Neural progenitor cell (in vitro differentiated cells): ENCODE measurements around the gene SAMD1. TPM values are rescaled to one million over a fixed set of nuclear protein-coding genes. Genes with fewer than 3 reads are reported as not detected.

ENCODE experiments used
- DNase-seq: peaks from one replicate; pipeline ENCODE4 v3.0.0-alpha.2; 2016; ENCODE audit warnings: low spot score
- H2AFZ ChIP-seq: fragments of 200-600 bp; sonication (generic); replicated peaks from 2 replicates; pipeline ENCODE4 v1.6.1; 2016; ENCODE audit warnings: antibody characterized with exemption
- H3F3A ChIP-seq: fragments of 200-600 bp; sonication (generic); 2 replicates; pipeline ENCODE4 v1.6.1; 2016; ENCODE audit warnings: antibody characterized with exemption, low read depth
- H3K27ac ChIP-seq: fragments of 200-600 bp; sonication (generic); 2 replicates; pipeline ENCODE4 v1.5.1; 2016; ENCODE audit warnings: mild to moderate bottlenecking
- H3K27me3 ChIP-seq: fragments of 200-600 bp; sonication (generic); 2 replicates; pipeline ENCODE4 v1.6.1; 2016; ENCODE audit warnings: mild to moderate bottlenecking, moderate library complexity
- H3K36me3 ChIP-seq: fragments of 200-600 bp; sonication (generic); 2 replicates; pipeline ENCODE4 v1.5.1; 2016
- H3K4me1 ChIP-seq: fragments of 200-600 bp; sonication (generic); 2 replicates; pipeline ENCODE4 v1.6.1; 2016; ENCODE audit warnings: mixed run types
- H3K4me2 ChIP-seq: fragments of 200-600 bp; sonication (generic); 2 replicates; pipeline ENCODE4 v1.6.1; 2016
- H3K4me3 ChIP-seq: fragments of 200-600 bp; sonication (generic); 2 replicates; pipeline ENCODE4 v1.5.1; 2016
- H3K79me2 ChIP-seq: fragments of 200-600 bp; sonication (generic); 2 replicates; pipeline ENCODE4 v1.6.1; 2016; ENCODE audit warnings: low read depth
- H3K9ac ChIP-seq: fragments of 200-600 bp; sonication (generic); 2 replicates; pipeline ENCODE4 v1.6.1; 2016
- H3K9me3 ChIP-seq: fragments of 200-600 bp; sonication (generic); 2 replicates; pipeline ENCODE4 v1.5.1; 2016; ENCODE audit warnings: low read depth
- H4K20me1 ChIP-seq: fragments of 200-600 bp; sonication (generic); 2 replicates; pipeline ENCODE4 v1.6.1; 2016; ENCODE audit warnings: low read depth
- H3K27ac Mint-ChIP-seq: 3 replicates; pipeline ENCODE4 v1.8.0; 2021; ENCODE audit warnings: mixed read lengths
- H3K27me3 Mint-ChIP-seq: 2 replicates; pipeline ENCODE4 v1.8.0; 2022; ENCODE audit warnings: low read depth, mild to moderate bottlenecking, inconsistent platforms, moderate library complexity, mixed read lengths; ENCODE audit not compliant: insufficient read depth
- H3K36me3 Mint-ChIP-seq: 3 replicates; pipeline ENCODE4 v1.8.0; 2021; ENCODE audit warnings: mixed read lengths
- H3K4me1 Mint-ChIP-seq: 3 replicates; pipeline ENCODE4 v1.8.0; 2021; ENCODE audit warnings: mixed read lengths
- H3K4me3 Mint-ChIP-seq: 3 replicates; pipeline ENCODE4 v1.8.0; 2021; ENCODE audit warnings: mild to moderate bottlenecking, moderate library complexity, mixed read lengths
- H3K9me3 Mint-ChIP-seq: 3 replicates; pipeline ENCODE4 v1.8.0; 2020; ENCODE audit warnings: mixed read lengths
- CTCF ChIP-seq: fragments of 200-600 bp; sonication (generic); IDR thresholded peaks from 2 replicates; pipeline ENCODE4 v1.5.1; 2017; ENCODE audit warnings: antibody characterized with exemption, mild to moderate bottlenecking
- EZH2 ChIP-seq: fragments of 200-600 bp; sonication (generic); IDR thresholded peaks from 2 replicates; pipeline ENCODE4 v1.6.1; 2017; ENCODE audit warnings: antibody characterized with exemption, mild to moderate bottlenecking, moderate library complexity
- EZH2phosphoT487 ChIP-seq: fragments of 200-600 bp; sonication (generic); IDR thresholded peaks from 2 replicates; pipeline ENCODE4 v1.6.1; 2017; ENCODE audit warnings: antibody characterized with exemption
- total RNA-seq: library from RNA; depleted of rRNA; stranded (reverse); fragments of >200 nt; gene quantifications from 2 replicates; pipeline ENCODE4 v1.2.3, GENCODE V29; 2015; ENCODE audit warnings: low replicate concordance

SAMD1 gene
- total RNA-seq, 1 donor from 2014 or later = 22.1 TPM

DNA sequence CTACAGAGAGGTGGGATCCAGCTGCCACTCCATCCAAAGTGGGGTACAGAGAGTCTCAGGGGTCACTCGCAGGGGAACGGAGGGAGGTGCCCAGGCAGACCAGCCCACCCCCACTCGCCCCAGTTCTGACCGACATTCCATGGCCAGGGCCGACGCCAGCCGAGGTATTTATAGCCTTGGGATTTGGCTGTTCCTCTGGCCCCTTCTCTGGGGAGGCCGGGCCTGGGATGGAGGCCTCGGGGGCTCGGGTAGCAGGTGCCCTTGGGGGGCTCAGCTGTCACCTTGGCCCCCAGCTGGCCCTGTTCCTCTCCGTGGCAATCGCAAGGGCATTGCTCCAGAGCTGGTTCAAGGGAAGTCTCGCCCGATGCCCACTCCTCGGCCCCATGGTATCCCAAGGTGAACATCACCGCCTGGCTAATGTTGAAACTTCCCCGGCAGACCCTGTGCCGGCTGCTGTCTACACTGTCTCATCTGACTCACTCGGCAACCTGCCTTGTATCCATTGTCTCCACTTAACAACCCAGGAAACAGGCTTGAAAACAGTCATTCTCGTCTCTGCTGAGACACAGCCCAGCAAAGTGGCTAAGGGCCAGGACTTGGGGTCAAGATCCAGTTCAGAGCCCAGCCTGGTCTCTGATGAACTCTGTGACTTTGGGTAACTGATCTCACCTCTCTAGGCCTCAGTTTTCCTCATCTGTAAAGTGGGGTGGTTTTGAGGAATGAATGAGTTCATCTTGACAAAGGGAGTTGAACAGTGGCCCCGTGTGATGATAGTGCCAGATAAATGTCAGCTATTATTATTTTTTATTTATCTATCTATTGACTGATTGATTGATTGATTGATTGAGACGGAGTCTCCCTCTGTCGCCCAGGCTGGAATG, 17.3 kb upstream of the SAMD1 start:
- no peak for DNase-seq
- peaks cover 5% of the 10 kb centered on the region for H3K4me1 Mint-ChIP-seq
- Histone ChIP-seq H3K27me3 (no peaks in the 10 kb centered on the region), H2AFZ (no peak overlapping the region), H3K4me3 (no peak overlapping the region), H3K27ac (no peak overlapping the region), H3K9ac (no peak overlapping the region), H3K79me2 (no peaks in the 10 kb centered on the region), H3K4me1 (peaks cover 12% of the 10 kb centered on the region), H4K20me1 (peaks cover 19% of the 10 kb centered on the region), H3F3A (peaks cover 5% of the 10 kb centered on the region), H3K36me3 (no peaks in the 10 kb centered on the region), H3K9me3 (no peaks in the 10 kb centered on the region), H3K4me2 (no peak overlapping the region)
- no peak overlapping the region for H3K27ac Mint-ChIP-seq
- H3K4me3 Mint-ChIP-seq = no peak overlapping the region
- no peak for TF ChIP-seq EZH2phosphoT487
- TF ChIP-seq EZH2 = no peak
- no peak for TF ChIP-seq CTCF
- peaks cover 3% of the 10 kb centered on the region for H3K36me3 Mint-ChIP-seq
- no peaks in the 10 kb centered on the region for H3K9me3 Mint-ChIP-seq
- peaks cover 2% of the 10 kb centered on the region for H3K27me3 Mint-ChIP-seq

DNA sequence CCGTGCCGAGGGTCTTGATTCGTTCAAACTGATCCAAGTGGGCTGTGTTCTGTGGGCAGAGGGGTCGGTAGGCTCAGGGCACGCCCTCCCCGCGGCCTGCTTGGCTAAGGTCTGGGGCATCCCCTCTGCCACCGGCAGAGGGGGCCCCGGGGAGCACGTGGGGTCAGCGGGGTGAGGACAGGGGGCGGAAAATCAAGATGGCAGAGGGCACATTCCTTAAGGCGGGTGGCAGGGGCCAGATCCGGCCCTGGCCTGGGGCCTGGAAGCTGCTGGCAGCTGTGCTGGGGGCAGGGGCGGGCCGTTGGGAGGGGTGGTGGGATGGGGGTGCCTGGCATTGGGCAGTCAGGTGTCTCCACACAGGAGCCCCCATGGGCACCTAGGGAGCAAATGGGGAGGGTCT, 16.3 kb upstream of the SAMD1 start:
- no peak overlapping the region for H2AFZ ChIP-seq
- no peak overlapping the region for H3K27ac ChIP-seq
- H3K9ac ChIP-seq = no peak overlapping the region
- peaks cover 3% of the 10 kb centered on the region for H3K36me3 Mint-ChIP-seq
- no peaks in the 10 kb centered on the region for H3K27me3 ChIP-seq
- H3F3A ChIP-seq = no peaks in the 10 kb centered on the region
- H3K4me1 ChIP-seq = peaks cover 3% of the 10 kb centered on the region
- H3K79me2 ChIP-seq = no peaks in the 10 kb centered on the region
- no peaks in the 10 kb centered on the region for H3K36me3 ChIP-seq
- H3K4me3 ChIP-seq = no peak overlapping the region
- DNase-seq = no peak
- H4K20me1 ChIP-seq = peaks cover 10% of the 10 kb centered on the region
- H3K4me1 Mint-ChIP-seq = no peaks in the 10 kb centered on the region
- H3K4me3 Mint-ChIP-seq = no peak overlapping the region
- no peak for TF ChIP-seq CTCF
- TF ChIP-seq EZH2 = no peak
- TF ChIP-seq EZH2phosphoT487 = no peak
- no peak overlapping the region for H3K4me2 ChIP-seq
- H3K9me3 Mint-ChIP-seq = no peaks in the 10 kb centered on the region
- no peaks in the 10 kb centered on the region for H3K9me3 ChIP-seq
- peaks cover 2% of the 10 kb centered on the region for H3K27me3 Mint-ChIP-seq
- H3K27ac Mint-ChIP-seq = no peak overlapping the region

DNA sequence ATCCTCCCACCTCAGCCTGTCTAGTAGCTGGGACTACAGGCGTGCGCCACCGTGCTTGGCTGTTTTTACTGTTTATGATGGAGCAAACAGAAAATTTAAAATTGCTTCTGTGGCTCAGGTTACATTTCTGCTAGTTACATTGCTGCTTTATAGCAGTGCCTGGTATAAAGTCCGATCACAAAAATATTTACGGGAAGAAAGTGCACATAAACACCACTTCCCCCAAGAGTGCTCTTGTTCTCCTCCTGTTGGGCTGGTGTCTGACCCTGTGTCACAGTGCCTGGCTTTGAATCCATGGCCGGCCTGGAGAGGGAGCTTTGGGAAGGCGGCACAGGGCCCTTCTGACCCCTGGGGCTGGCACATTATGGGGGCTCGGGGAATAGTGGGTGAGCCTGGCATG, 15.1 kb upstream of the SAMD1 start:
- Histone ChIP-seq H3K4me3 (no peak overlapping the region), H3K4me2 (no peak overlapping the region), H3F3A (no peaks in the 10 kb centered on the region), H4K20me1 (peaks cover 6% of the 10 kb centered on the region), H3K79me2 (no peaks in the 10 kb centered on the region), H3K36me3 (no peaks in the 10 kb centered on the region), H3K9me3 (no peaks in the 10 kb centered on the region), H2AFZ (no peak overlapping the region), H3K9ac (no peak overlapping the region), H3K27ac (no peak overlapping the region), H3K27me3 (no peaks in the 10 kb centered on the region), H3K4me1 (no peaks in the 10 kb centered on the region)
- Mint-ChIP-seq H3K36me3 (peaks cover 7% of the 10 kb centered on the region), H3K27me3 (peaks cover 2% of the 10 kb centered on the region), H3K4me3 (no peak overlapping the region), H3K9me3 (no peaks in the 10 kb centered on the region), H3K27ac (no peak overlapping the region), H3K4me1 (no peaks in the 10 kb centered on the region)
- TF ChIP-seq EZH2phosphoT487 (no peak), EZH2 (no peak)
- DNase-seq = no peak

DNA sequence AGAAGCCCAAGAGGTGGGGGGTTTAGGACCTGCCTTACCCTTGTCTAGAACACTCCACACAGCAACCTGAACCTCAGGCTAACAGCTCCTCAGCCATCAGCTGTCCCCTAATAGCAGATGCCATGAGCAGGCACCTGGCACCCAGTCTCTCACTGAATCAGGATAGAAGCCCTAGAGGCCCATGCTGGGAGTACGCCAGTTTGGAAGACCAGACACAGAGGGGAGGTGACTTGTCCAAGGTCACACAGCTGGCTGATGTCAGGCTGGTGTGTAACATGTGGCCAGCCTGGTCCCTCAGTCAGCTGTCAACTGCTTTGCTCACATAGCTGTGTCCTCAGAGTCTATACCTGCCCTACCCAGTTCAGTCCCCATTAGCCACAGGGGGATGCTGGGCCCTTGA, 12.8 kb upstream of the SAMD1 start:
- Histone ChIP-seq H3K27me3 (no peaks in the 10 kb centered on the region), H3K9me3 (no peaks in the 10 kb centered on the region), H3K4me1 (no peaks in the 10 kb centered on the region), H3K4me2 (no peak overlapping the region), H3K4me3 (no peak overlapping the region), H3K36me3 (no peaks in the 10 kb centered on the region), H3K79me2 (no peaks in the 10 kb centered on the region), H4K20me1 (peaks cover 3% of the 10 kb centered on the region), H2AFZ (no peak overlapping the region), H3K9ac (no peak overlapping the region), H3K27ac (no peak overlapping the region), H3F3A (no peaks in the 10 kb centered on the region)
- no peaks in the 10 kb centered on the region for H3K9me3 Mint-ChIP-seq
- no peaks in the 10 kb centered on the region for H3K27me3 Mint-ChIP-seq
- no peak for DNase-seq
- TF ChIP-seq EZH2phosphoT487 (no peak), CTCF (no peak), EZH2 (no peak)
- no peak overlapping the region for H3K4me3 Mint-ChIP-seq
- peaks cover 7% of the 10 kb centered on the region for H3K36me3 Mint-ChIP-seq
- H3K27ac Mint-ChIP-seq = no peak overlapping the region
- H3K4me1 Mint-ChIP-seq = no peaks in the 10 kb centered on the region
